Spleen (tissue), 11 donors: ENCODE data around the gene ATP5F1D. TPM values are rescaled to one million over a fixed set of nuclear protein-coding genes. Genes with fewer than 3 reads are reported as not detected.

Experiments
- DNase-seq: peaks from one replicate; pipeline ENCODE4 v3.0.0-alpha.2; 2020
- H3K27ac ChIP-seq, 8 donors: fragments of 200-600 bp; sonication (generic) in 7 of 8; 1 replicate in 4 of 8; 2 replicates in 4 of 8; pipeline versions ENCODE4 v1.5.0 to v1.8.0; 2016 to 2021; ENCODE audit warnings: inconsistent platforms in 4 of 8, mild to moderate bottlenecking in 4 of 8, moderate library complexity in 1 of 8
- H3K27me3 ChIP-seq, 7 donors: fragments of 200-600 bp; sonication (generic) in 6 of 7; replicated peaks in 1 of 7; 1 replicate in 4 of 7; 2 replicates in 3 of 7; pipeline versions ENCODE4 v1.5.0 to v1.8.0; 2016 to 2021; ENCODE audit warnings: inconsistent platforms in 3 of 7, mild to moderate bottlenecking in 1 of 7
- H3K36me3 ChIP-seq, 6 donors: fragments of 200-600 bp; sonication (generic) in 5 of 6; 1 replicate in 4 of 6; 2 replicates in 2 of 6; pipeline versions ENCODE4 v1.5.0 to v1.8.0; 2016 to 2021; ENCODE audit warnings: inconsistent platforms in 2 of 6
- H3K4me1 ChIP-seq, 6 donors: fragments of 200-600 bp; sonication (generic) in 5 of 6; 1 replicate in 3 of 6; 2 replicates in 3 of 6; pipeline versions ENCODE4 v1.5.0 to v1.8.0; 2016 to 2021; ENCODE audit warnings: inconsistent platforms in 3 of 6
- H3K4me3 ChIP-seq, 8 donors: fragments of 200-600 bp; sonication (generic) in 7 of 8; 1 replicate in 4 of 8; 2 replicates in 4 of 8; pipeline versions ENCODE4 v1.5.0 to v1.8.0; 2016 to 2021; ENCODE audit warnings: inconsistent platforms in 4 of 8, mild to moderate bottlenecking in 4 of 8, moderate library complexity in 2 of 8
- H3K9me3 ChIP-seq, 8 donors: fragments of 200-600 bp; sonication (generic) in 7 of 8; 1 replicate in 4 of 8; 2 replicates in 4 of 8; pipeline versions ENCODE4 v1.5.0 to v1.8.0; 2016 to 2021; ENCODE audit warnings: inconsistent platforms in 4 of 8
- POLR2A ChIP-seq, 3 donors: fragments of 450-650 bp; IDR thresholded peaks; one replicate each; pipeline ENCODE4 v1.5.1; 2017; ENCODE audit warnings: antibody characterized with exemption in 3 of 3, mild to moderate bottlenecking in 1 of 3
- POLR2AphosphoS5 ChIP-seq, 3 donors: sonication (generic); formaldehyde crosslinking; IDR thresholded peaks; one replicate each; pipeline ENCODE4 v1.5.1; 2017; ENCODE audit warnings: antibody characterized with exemption in 3 of 3
- WGBS, 5 donors: extraction: QIAGEN DNeasy Blood & Tissue Kit in 3 of 5; methylation state at CpG; one replicate each; pipeline versions ENCODE4 v1.1.5 to v1.1.7; 2013 to 2018; 5-methylcytosine and 5-hydroxymethylcytosine counted together
- intact Hi-C: fragments of 100-400 bp; cut with DNase I; formaldehyde crosslinking; loops from one replicate; pipeline ENCODE4 v1.15.0; 2023; ENCODE audit warnings: low total_unique reads
- polyA plus RNA-seq, 3 donors: library from polyadenylated mRNA; stranded (reverse); fragments of 200-250 nt; gene quantifications; one replicate each; pipeline ENCODE4 v1.2.1, GENCODE V29; 2013
- total RNA-seq, 7 donors: library from RNA; depleted of rRNA in 3 of 7; stranded (reverse); fragments of >200 nt in 3 of 7; fragmentation: NEBNext Ultra II Directional in 4 of 7; extraction: Animal tissue kit (Norgen Biotek cat#: 25700) in 4 of 7; gene quantifications; one replicate each; pipeline versions ENCODE4 v1.1.0 to v1.2.1, GENCODE V29; 2016 to 2021
- TF ChIP-seq, protein P1 (sequence below), 11 experiments: fragments of 200-600 bp in 7 of 11; fragments of 450-650 bp in 4 of 11; sonication (generic) in 4 of 11; IDR thresholded peaks in 8 of 11; conservative IDR thresholded peaks in 3 of 11; 1 replicate in 7 of 11; 2 replicates in 4 of 11; pipeline versions ENCODE4 v1.4.0 to v1.8.0; 2016 to 2021; ENCODE audit warnings: antibody characterized with exemption in 11 of 11, inconsistent platforms in 4 of 11, mild to moderate bottlenecking in 1 of 11
- donor health status: healthy with polysubstance abuse.
- donor health status: DM: no; HTN: no; CAD: no; lungs with moderate emphysema.
- donor health status: DM: no; HTN: no; CAD: no.
- donor health status: Bipolar disorder and iron deficiency.
- donor health status: healthy.
- donor health status: DM: no; HTN: no; CAD: no.
- donor health status: DM: yes; HTN: yes; CAD: no.

Gene ATP5F1D
- total and polyA plus RNA-seq, 10 donors: 49.1 to 166 (median 121) TPM

DNA sequence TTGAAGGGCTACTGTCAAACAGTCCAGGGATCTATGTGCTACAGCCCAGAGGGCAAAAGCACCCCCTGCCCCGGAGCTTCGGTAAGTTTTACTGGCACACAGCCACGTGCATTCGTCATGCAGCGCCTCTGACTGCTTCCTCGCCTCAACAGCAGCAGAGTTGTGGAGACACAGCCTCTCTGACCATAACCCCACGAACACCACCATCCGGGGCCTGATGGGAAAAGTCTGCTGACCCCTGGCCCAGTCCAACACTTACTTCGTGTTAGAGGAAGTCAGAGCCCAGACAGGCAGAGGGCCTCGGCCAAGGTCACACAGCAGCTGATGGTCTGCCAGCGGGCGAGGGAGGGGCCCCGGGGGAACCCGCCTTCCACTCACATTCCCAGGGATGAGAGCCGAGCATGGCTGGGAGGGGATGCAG lies 8.9 kb upstream of the ATP5F1D start:
- DNase-seq: no peak
- WGBS, 5 donors: 7 to 46% (median 37%) methylated on average over 3 to 15 of the region's 15 CpGs
- Histone ChIP-seq H3K27ac (peak overlapping the region in 5 of 8 donors; percentile 15 to 58 (median 46)), H3K4me1 (peaks cover 21 to 42% (median 27%) of the 10 kb centered on the region in 6 donors), H3K27me3 (peaks cover 0 to 25% (median 13%) of the 10 kb centered on the region in 7 donors), H3K9me3 (no peaks in the 10 kb centered on the region), H3K36me3 (peaks cover 0 to 11% (median 7%) of the 10 kb centered on the region in 6 donors), H3K4me3 (no peak overlapping the region)
- intact Hi-C loops: no loop called here
- TF ChIP-seq POLR2AphosphoS5 (IDR thresholded peaks at IDR 0.05) (peak; percentile 48 to 71 (median 63)), POLR2A (IDR thresholded peaks at IDR 0.05) (no peak)
- TF ChIP-seq, protein P1, sequence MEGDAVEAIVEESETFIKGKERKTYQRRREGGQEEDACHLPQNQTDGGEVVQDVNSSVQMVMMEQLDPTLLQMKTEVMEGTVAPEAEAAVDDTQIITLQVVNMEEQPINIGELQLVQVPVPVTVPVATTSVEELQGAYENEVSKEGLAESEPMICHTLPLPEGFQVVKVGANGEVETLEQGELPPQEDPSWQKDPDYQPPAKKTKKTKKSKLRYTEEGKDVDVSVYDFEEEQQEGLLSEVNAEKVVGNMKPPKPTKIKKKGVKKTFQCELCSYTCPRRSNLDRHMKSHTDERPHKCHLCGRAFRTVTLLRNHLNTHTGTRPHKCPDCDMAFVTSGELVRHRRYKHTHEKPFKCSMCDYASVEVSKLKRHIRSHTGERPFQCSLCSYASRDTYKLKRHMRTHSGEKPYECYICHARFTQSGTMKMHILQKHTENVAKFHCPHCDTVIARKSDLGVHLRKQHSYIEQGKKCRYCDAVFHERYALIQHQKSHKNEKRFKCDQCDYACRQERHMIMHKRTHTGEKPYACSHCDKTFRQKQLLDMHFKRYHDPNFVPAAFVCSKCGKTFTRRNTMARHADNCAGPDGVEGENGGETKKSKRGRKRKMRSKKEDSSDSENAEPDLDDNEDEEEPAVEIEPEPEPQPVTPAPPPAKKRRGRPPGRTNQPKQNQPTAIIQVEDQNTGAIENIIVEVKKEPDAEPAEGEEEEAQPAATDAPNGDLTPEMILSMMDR (IDR thresholded peaks at IDR 0.05 in 8 of 11, conservative IDR thresholded peaks at IDR 0.05 in 3 of 11): no peak

DNA sequence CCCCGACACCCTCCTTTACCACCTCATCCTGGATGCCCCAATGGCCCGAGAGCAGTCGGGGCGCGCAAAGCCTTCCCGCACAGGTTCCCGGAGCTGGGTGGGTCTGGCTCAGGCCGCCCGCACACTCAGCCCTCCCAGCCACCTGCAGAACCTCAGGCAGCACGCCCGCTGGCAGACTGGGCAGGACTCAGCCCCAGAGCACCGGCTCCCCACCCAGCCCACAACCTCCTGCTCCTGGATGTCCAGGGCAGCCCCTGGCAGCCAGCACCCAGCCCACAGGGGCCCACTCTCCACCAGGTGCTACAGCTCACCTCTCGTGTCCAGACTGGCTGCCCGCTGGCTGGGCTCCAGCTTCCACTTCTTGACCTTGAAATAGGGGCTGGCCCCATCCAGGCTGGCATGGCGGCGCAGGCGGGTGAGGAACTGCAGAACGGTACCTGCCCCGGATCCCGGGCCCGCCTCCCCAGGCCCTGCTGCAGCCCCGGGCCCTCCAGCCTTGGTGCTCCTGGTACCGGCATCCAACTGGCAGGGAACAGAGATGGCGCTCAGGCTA lies 8.4 kb upstream of the ATP5F1D start:
- Histone ChIP-seq H3K9me3 (no peaks in the 10 kb centered on the region), H3K27me3 (peaks cover 0 to 29% (median 15%) of the 10 kb centered on the region in 7 donors), H3K27ac (peak overlapping the region in 3 of 8 donors; percentile 46 to 58 (median 52)), H3K36me3 (peaks cover 0 to 6% (median 1%) of the 10 kb centered on the region in 6 donors), H3K4me1 (peaks cover 22 to 44% (median 29%) of the 10 kb centered on the region in 6 donors), H3K4me3 (no peak overlapping the region)
- no peak for DNase-seq
- 62 to 86% (median 79%) methylated on average over 3 to 24 of the region's 24 CpGs for whole genome bisulfite sequencing, 5 donors
- intact Hi-C loops: no loop called here
- TF ChIP-seq, protein P1 (IDR thresholded peaks at IDR 0.05 in 8 of 11, conservative IDR thresholded peaks at IDR 0.05 in 3 of 11): no peak
- TF ChIP-seq POLR2AphosphoS5 (IDR thresholded peaks at IDR 0.05) (no peak), POLR2A (IDR thresholded peaks at IDR 0.05) (no peak)

DNA sequence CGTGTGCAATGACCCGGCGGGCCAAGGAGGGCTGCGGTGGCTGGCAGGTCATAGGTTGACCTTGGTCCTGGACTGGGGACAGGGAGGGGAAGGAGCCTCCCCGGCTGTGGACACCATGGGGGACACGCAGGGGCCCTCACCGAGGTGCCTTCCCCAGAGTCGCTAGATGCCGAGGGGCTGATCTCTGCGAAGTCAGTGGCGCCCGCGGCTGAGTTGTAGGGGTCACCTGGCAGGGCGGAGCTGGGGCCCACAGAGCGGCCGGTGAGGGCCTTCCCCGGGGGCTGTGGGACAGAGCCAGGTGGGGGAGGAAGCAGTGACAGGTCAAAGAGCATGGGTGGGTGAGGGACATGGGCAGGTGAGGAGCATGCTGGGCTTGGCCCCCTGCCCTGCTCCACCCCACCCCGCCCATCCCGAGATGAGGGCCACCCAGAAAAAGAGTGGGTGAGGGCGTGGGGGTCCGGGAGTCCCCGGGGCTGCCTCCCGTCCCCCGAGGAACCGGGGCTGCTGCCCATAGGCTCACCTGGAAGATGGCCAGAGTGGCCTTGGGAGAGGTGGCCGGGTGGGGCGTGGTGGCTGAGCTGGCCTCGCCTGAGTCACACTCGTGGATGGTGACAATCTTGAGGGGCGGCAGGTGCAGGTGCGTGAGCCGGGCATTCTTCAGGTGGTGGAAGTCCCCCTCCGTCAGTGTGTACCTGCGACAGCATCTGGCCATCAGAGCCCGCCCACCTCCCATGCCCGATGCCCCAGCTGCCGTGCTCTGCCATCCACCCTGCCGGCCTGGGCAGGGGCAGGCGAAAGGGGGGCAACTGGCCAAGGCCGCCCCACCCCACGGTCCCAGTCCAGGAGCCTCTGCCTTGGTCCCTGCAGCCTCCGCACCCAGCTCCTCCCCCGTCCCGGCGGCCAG lies 7.2 kb upstream of the ATP5F1D start:
- H3K27ac ChIP-seq: no peak overlapping the region
- no peak for TF ChIP-seq POLR2AphosphoS5 (IDR thresholded peaks at IDR 0.05)
- TF ChIP-seq POLR2A (IDR thresholded peaks at IDR 0.05): no peak
- TF ChIP-seq, protein P1 (IDR thresholded peaks at IDR 0.05 in 8 of 11, conservative IDR thresholded peaks at IDR 0.05 in 3 of 11): no peak
- H3K36me3 ChIP-seq: no peaks in the 10 kb centered on the region
- no peak for DNase-seq
- no peak overlapping the region for H3K4me3 ChIP-seq
- H3K27me3 ChIP-seq: peaks cover 0 to 37% (median 18%) of the 10 kb centered on the region in 7 donors
- intact Hi-C loops: no loop called here
- WGBS, 5 donors: 86 to 95% (median 90%) methylated on average over 34 to 45 of the region's 45 CpGs
- no peaks in the 10 kb centered on the region for H3K9me3 ChIP-seq
- H3K4me1 ChIP-seq: peaks cover 26 to 56% (median 38%) of the 10 kb centered on the region in 6 donors

DNA sequence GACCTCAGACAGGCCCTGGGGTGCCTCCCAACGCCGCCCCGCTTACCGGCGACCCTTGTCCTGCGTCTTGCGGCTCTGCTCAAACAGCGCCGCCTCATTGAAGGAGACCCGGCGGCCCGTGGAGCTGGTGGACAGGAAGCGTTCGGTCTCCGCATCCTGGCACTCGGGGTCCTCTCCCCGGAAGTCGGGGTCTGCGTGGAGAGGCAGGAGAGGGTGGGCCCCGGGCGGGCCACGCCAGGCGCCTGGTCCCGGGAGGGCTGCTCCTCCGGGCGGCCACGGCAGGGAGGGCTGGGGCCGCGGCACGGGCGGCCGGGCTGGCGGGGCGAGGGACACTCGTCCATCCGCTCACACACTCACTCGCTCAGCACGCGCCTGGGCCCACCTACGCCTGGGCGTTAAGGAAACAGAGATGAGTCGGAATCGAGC lies 6.6 kb upstream of the ATP5F1D start:
- Histone ChIP-seq H3K36me3 (no peaks in the 10 kb centered on the region), H3K4me3 (no peak overlapping the region), H3K9me3 (no peaks in the 10 kb centered on the region), H3K27me3 (peaks cover 0 to 44% (median 18%) of the 10 kb centered on the region in 7 donors), H3K27ac (no peak overlapping the region), H3K4me1 (peaks cover 26 to 62% (median 43%) of the 10 kb centered on the region in 6 donors)
- no peak for DNase-seq
- TF ChIP-seq POLR2AphosphoS5 (IDR thresholded peaks at IDR 0.05) (no peak), POLR2A (IDR thresholded peaks at IDR 0.05) (no peak)
- TF ChIP-seq, protein P1 (IDR thresholded peaks at IDR 0.05 in 8 of 11, conservative IDR thresholded peaks at IDR 0.05 in 3 of 11): no peak
- WGBS, 5 donors: 89 to 94% (median 94%) methylated on average over 29 to 43 of the region's 43 CpGs
- intact Hi-C loops: no loop called here
